B cell (primary cell): ENCODE results near the gene STXBP6.

ENCODE experiments used
- CTCF ChIP-seq: fragments of 200-600 bp; IDR thresholded peaks from one replicate; pipeline ENCODE4 v1.8.0; 2022; ENCODE audit warnings: antibody characterized with exemption, mild to moderate bottlenecking
- EZH2 ChIP-seq: IDR thresholded peaks from 2 replicates; pipeline ENCODE4 v1.6.1; 2012; ENCODE audit warnings: borderline replicate concordance, low read depth, mild to moderate bottlenecking, moderate library complexity, low read length; ENCODE audit not compliant: insufficient read depth, poor library complexity, severe bottlenecking

- TF ChIP-seq CTCF (no peak), EZH2 (no peak)
These were observed 162.2 kb downstream of the STXBP6 start for GRCh38 chr14:24887623-24888304.
